A172 (cell line): ENCODE data around the gene EMX1. TPM values are rescaled to one million over a fixed set of nuclear protein-coding genes. Genes with fewer than 3 reads are reported as not detected.

Source experiments
- DNase-seq: peaks from one replicate; pipeline ENCODE4 v3.0.0-alpha.2; 2015; ENCODE audit warnings: low spot score
- total RNA-seq: library from RNA; depleted of rRNA; stranded (reverse); fragments of >200 nt; shearing (Covaris generic); gene quantifications from 2 replicates; pipeline ENCODE4 v1.2.3, GENCODE V29; 2014

Gene EMX1
- total RNA-seq, 1 experiment from 2014 or later, result 0.50 TPM

DNA sequence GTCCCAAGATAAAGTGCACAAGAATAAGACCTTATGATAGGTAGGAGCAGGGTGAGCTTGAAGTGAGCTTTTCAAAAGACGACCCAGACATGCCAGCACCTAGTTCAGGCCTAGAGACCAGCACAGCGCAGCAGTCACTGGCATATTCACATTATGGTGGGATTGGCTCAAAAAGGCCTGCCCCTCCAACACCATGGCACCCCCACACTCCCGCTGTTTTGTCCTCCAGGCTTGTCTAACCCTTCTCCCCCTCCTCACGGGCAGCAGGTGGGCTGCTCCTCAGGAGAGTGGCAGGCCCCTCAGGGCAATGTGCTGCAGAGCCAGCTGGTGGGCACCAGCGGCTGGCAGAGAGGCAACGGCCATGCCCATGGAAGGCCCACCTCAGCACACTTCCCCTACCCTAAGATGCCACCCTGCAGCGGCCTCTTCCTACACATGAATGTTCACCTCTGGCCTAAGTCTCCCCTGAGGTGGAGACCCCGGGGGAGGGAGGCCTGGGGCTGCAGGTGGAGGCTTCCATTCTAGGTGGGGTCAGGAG lies 25.6 kb downstream of the EMX1 start:
- DNase-seq, result no peak

DNA sequence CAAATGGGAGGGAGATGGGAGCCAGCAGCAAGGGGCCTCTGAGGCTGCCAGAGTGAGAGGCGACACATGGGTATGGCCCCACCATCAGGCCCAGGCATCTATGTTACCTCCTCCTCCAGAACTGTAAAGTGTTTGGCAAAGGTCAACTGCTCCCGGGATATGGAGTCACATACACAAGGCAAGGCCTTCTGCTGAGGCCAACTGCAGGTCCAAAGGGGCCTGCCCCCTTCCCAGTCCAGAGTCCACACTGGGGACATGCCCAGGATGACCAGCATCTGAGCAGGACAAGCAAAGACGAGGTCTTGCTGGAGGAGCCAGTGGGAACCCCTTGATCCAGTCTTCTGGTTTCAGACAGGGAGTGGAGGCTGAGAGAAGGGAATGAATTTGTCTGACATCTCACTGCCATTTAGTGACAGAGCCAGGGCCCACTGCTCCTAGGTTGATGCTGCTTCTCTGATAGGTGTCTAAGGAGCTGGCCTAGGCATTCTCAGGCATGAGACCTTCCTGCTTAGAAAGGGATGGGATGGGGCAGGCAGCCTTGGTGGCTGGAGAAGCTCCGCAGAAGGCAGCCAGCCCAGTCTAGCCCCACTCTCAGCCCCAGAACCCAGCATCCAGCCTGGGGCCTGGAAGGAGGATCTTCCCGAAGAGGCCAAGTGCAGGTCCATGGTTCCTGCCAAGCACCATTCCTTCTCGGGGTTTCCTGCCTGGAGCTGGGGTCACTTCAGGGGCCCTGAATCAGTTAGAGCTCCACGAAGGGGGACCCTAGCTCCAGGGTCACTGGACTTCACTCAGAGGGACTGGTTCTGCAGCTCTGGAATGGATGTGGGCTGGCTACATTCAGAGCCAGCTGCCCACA lies 26.4 kb downstream of the EMX1 start:
- no peak for DNase-seq

DNA sequence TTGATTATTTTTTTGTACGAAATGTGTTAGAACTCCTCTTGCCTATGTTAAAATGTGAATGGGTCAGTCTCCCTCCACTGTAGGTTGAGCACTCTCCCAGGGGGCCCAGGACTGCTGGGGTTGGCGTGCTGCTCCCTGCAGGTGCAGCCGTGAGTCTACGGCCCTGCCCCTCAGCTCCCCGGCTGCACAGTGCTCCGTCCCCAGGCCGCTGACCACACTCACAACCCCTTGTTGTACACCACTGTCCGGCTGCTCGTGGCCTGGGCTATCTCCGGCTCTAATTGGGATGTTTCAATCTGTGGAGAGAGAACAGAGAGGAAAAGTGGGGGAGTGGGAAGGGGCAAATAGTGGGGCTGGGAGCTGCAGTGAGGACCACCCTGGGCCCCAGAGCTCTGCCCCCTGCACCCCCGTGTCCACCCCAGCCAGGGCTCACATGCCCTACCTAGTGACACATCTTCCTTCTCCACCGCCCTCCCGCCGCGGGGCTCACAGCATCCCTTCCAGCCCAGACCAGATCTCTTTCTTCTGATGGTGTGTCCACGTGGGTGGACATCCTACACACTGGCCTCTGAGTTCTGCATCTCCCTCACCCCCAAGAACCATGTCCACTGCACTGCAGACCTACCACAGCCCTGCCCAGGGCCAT lies 27.6 kb downstream of the EMX1 start:
- DNase-seq, result no peak

DNA sequence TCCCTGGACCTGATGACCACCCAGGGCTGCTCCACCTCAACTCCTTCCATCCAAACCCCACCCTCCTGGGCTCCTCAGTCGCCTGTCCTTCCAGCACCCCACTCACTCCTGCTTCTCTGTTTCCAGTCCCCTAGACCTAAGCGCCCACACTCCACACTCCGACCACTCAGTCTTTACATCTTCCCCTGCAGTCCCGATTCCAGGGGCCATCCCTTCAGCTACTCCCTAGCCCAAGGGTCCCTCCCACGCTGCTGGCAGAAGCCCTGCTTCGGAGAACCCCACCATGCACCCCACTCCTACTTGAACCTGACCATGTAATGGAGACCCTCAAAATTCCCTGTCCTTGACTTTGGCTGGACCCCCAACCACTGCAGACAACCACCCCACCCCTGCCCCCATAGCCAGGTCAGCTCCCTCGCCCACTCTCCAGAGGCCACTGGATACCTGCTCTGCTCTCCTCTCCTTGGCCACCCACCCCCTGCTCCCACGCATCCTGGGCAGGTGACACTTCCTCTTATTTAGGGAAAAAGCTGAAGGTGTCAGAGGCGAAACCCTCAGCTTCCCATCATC lies 28.2 kb downstream of the EMX1 start:
- DNase-seq, result no peak

DNA sequence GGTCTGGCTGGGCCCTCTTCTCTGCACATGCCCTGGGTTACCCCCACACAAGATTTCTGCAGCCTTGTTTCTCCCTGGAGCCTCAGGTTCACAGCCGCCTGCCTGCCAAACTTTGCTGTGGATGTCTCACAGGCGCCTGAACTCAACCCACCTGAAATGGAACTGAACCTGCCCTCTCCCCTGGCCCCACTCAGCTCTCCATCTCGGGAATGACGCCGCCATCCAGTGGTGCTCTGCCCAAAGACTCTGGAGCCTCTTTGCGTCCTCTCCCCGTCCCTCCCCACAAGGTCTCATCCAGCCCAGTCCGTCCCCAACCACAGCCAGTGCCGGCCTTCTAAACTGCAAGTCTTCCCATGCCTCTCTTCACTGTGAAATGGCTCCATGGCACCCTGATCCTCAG lies 29.1 kb downstream of the EMX1 start:
- DNase-seq, result no peak

- no peak for DNase-seq
Measured at GRCh38 chr2:72947952-72948830, 30.9 kb downstream of the EMX1 start.

GRCh38 chr2:72949045-72949444 lies 31.7 kb downstream of the EMX1 start:
- DNase-seq, result no peak

- no peak for DNase-seq
Measured at GRCh38 chr2:72949642-72950041, 32.3 kb downstream of the EMX1 start.

GRCh38 chr2:72950558-72951255 lies 33.4 kb downstream of the EMX1 start:
- no peak for DNase-seq

DNA sequence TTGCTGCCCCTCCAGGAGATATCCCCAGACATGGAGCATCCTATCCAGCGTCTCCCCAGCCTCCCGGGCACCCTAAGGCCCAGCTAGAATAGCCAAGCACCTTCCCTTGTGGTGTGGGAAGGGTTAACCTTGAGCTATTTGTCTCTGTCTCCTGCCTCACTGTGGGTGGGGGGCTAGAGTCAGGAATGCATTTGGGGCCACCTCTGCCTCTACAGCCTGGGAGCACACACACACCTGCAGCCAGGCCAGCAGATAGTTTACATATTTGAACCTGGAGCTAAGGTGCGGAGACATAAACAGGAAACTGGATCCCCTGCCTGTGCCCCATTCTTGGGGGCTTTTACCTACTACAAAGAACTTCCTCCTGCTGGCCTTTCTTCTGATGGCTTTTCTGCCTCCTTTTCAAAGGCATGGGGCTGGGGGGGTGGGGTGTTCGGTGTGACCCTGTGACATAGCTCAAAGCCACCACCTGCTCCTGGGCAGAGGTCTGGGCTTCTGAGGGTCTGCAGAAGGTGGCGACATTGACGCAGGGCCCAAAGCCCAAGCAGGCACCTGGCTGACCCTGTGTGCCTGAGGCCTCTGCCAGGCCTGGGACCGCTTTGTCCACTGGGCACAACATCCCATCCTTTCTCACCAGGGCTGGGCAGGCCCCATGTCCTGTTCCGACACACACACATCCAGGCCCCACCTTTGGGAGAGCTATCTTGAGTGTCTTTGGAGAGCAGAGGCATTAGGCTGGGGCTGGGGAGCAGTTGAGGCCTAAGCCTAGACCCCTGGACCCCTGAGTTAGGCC lies 34.2 kb downstream of the EMX1 start:
- no peak for DNase-seq

DNA sequence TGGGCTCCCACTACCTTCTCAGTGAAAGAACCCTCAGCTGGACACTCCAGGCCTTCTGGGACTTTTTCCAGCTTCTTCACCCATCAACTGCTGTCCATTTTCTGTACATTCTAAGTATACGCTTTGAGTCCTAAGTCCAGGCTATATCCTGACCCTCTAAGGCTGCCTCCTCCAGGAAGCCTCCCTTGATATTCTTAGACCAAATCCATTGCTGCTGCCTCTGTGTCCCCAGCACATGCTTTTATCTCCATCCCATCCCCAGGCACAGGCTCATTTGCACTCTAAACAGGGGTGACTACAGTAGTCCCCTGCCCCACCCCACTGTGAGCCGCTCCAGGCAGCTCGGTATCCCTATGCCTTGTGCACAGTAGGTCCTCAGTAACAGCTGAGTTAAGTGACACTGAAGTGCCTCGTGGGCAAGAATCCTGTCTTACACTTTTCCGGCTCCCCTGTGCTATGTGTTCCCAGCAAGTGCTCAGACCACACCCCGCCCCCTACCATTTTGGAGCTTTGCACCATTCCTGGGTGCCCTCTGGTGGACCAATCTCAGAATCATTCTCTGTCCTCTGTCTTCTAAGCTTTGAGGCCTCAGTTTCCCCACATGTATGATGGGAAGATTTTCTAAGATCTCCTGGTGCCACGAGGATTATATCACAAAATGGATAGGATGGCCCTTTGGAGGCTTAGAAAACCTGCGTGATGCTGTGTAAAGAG lies 34.9 kb downstream of the EMX1 start:
- DNase-seq, result no peak

DNA sequence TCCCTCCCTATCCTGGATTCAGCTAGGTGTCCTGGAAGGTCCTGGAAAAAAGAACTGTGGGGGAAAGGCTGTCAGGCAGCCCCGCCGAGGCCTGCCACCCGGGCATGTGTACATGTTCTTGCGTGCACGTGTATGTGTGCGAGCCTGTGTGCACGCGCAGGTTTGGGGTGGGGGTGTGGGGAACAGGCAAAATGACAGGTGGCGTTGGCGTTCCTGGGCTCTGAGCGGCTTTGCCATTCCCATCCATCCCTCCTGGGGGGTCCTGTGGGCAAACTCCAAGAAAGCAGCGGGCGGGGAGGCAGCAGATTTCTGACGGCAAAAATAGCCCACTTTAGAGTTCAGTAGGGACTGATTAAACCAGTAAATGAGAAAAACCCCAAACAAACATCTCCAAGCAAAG lies 35.6 kb downstream of the EMX1 start:
- DNase-seq, result no peak

GRCh38 chr2:72953528-72953927 lies 36.2 kb downstream of the EMX1 start:
- DNase-seq, result no peak

- no peak for DNase-seq
Measured at GRCh38 chr2:72953976-72954375, 36.7 kb downstream of the EMX1 start.

DNA sequence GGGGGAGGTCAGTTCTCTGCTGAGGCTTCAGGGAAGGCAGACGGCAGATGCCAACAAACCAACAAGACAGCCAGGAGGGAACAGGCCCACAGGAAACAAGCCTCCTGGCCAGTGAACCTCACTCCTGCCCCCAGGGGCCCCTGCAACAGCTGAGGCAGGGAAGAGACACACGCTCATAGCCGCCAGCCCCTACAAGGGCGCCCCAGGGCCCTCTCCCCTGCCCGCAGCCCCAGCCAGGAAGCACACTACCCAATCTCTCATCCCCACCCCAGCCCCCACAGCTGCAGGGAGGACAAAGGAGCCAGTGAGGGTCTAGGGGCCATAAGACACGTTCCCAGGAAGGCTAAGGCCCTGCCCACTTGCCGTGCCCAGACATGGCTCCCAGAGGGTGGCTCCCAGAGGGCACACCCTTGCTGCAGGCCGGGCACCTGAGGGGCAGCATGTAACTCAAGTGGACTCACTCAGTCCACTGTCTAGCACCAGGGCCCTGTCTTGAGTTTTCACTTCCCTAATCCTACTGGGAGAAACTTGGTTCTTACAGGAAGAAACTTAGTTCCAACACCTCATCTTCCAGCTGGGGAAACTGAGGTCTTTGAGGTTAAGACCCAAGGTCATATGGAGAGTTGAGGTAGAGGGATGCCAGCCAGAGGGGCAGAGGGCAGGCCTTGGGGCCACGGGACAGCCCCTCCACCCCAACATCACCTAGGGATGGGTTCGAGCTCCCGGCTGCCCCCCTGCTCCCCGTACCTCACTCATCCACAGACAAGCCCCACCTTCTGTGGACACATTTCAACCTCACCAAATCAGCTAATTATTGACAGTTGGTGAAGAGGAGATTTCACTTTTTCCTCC lies 37.3 kb downstream of the EMX1 start:
- DNase-seq, result no peak

- DNase-seq, result no peak
Measured at GRCh38 chr2:72955228-72956049, 38.1 kb downstream of the EMX1 start.

- DNase-seq, result no peak
Measured at GRCh38 chr2:72956050-72956395, 38.7 kb downstream of the EMX1 start.

DNA sequence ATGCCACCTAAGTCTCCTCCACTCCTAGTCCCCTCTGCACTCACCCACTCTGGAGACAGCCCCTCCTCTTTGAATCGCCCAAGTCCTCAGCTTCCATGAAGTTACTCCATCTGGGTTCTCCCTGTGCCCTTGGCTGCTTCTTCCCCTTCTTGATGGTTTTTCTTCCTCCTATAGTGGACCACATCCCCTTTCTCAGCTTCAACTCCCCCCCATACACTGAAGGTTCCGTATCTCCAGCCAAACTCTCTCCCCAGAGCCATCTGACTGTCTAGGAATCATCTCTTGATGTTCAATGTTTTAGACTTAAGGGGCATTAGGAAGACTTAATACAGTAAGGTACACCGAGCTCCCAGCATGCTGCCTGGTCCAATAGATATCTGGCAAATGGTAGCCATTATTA lies 39.6 kb downstream of the EMX1 start:
- no peak for DNase-seq
